ENCODE data around the gene BCAR3.
"Not testable (repeated sequence)": the region's sequence is repeated elsewhere in the genome, so short reads cannot be mapped to it uniquely, and the experiment has no call there.

The BCAR3 gene

GRCh38 chr1:93663208-93663614, 18.4 kb downstream of the BCAR3 start:
- Histone ChIP-seq H3K4me1 (ENCODE audit: control insufficient read depth in 1 of 2, insufficient read depth in 2 of 2, low read length in 2 of 2) (peaks cover 0 to 47% of the 10 kb centered on the region in 2 donors), H3K9me3 (ENCODE audit: control insufficient read depth in 1 of 2, low read length in 2 of 2) (no peaks in the 10 kb centered on the region), H3K36me3 (ENCODE audit: control insufficient read depth in 1 of 2, insufficient read depth in 2 of 2, low read length in 2 of 2) (no peaks in the 10 kb centered on the region), H3K27ac (ENCODE audit: low read length) (no peak overlapping the region), H3K27me3 (ENCODE audit: low read depth, low read length) (no peaks in the 10 kb centered on the region), H3K4me3 (ENCODE audit: low read depth in 1 of 2, low read length in 2 of 2) (no peak overlapping the region)

DNA sequence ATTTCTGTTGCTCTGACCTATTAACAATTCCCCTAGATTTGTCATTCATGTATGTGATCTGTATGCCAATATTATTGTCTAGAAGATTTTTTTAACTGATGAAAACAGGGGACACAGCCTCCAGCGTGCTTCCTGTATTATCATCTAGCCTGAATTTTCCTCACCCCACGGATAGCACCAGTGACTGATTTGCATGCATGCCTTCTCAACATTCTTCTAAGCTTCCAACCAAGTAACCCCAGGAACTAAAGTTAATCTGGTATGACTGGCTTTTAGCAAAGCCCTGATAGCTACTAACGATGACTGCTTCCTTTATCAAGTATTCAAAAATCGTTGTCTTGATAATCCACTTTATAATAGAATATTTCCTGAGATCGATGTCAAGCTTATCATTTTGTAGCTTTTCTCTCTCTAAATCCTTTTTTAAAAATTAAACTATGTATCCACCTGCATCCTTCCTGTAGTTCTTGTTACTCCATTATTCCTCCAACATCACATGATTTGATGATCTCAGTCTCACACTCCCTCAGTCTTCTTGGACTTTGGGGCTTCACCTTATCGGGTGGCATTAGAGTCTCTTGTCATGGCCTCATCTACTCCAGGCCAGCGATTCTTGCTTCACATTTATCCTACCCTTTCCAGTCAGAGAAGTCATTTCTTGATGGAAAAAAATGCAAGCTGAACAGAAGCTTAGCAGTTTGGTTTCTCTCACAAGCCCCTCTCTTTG, 19.0 kb downstream of the BCAR3 start:
- H3K4me3 ChIP-seq (ENCODE audit: low read depth in 1 of 2, low read length in 2 of 2) = no peak overlapping the region
- no peaks in the 10 kb centered on the region for H3K27me3 ChIP-seq (ENCODE audit: low read depth, low read length)
- no peak overlapping the region for H3K27ac ChIP-seq (ENCODE audit: low read length)
- no peaks in the 10 kb centered on the region for H3K9me3 ChIP-seq (ENCODE audit: control insufficient read depth in 1 of 2, low read length in 2 of 2)
- H3K36me3 ChIP-seq (ENCODE audit: control insufficient read depth in 1 of 2, insufficient read depth in 2 of 2, low read length in 2 of 2) = no peaks in the 10 kb centered on the region
- peaks cover 0 to 47% of the 10 kb centered on the region in 2 donors for H3K4me1 ChIP-seq (ENCODE audit: control insufficient read depth in 1 of 2, insufficient read depth in 2 of 2, low read length in 2 of 2)

DNA sequence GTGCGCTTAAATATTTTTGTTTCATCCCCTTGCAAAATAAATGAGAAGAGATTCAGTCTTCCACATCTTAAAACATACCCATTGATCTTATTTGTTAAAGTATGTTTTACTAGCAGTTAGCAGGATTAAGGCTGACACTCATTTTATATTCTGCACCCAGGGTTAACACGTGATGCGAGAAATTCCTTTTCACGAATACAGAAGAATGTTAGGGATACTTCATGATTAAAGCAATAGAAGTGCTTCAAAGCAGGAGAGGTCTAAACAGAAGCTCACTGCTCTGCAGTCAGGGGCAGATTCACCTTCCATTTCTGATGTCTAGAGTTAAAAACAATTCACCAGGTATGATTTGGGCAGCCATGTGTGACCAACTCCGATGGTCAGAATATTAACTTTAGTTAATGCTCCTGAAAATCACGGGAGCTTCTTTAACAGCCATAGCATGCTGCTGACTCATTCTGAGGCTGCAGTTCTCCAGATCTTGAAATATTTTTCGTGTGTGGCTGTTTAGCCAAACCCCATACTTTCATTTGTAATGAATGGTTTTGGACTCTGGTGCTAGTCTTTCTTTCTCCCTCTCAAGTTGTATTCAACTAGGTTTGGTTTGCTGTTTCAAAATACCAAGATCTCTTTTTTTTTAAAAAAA, 19.7 kb downstream of the BCAR3 start:
- Histone ChIP-seq H3K27ac (ENCODE audit: low read length) (no peak overlapping the region), H3K36me3 (ENCODE audit: control insufficient read depth in 1 of 2, insufficient read depth in 2 of 2, low read length in 2 of 2) (no peaks in the 10 kb centered on the region), H3K4me1 (ENCODE audit: control insufficient read depth in 1 of 2, insufficient read depth in 2 of 2, low read length in 2 of 2) (peaks cover 0 to 47% of the 10 kb centered on the region in 2 donors), H3K9me3 (ENCODE audit: control insufficient read depth in 1 of 2, low read length in 2 of 2) (no peaks in the 10 kb centered on the region), H3K4me3 (ENCODE audit: low read depth in 1 of 2, low read length in 2 of 2) (no peak overlapping the region), H3K27me3 (ENCODE audit: low read depth, low read length) (no peaks in the 10 kb centered on the region)

GRCh38 chr1:93661341-93661740, 20.3 kb downstream of the BCAR3 start:
- not testable (repeated sequence) for H3K27me3 ChIP-seq (ENCODE audit: low read depth, low read length); H3K9me3 ChIP-seq (ENCODE audit: control insufficient read depth in 1 of 2, low read length in 2 of 2); H3K27ac ChIP-seq (ENCODE audit: low read length); H3K36me3 ChIP-seq (ENCODE audit: control insufficient read depth in 1 of 2, insufficient read depth in 2 of 2, low read length in 2 of 2); H3K4me3 ChIP-seq (ENCODE audit: low read depth in 1 of 2, low read length in 2 of 2)
- H3K4me1 ChIP-seq (ENCODE audit: control insufficient read depth in 1 of 2, insufficient read depth in 2 of 2, low read length in 2 of 2) = peaks cover 0 to 47% of the 10 kb centered on the region in 2 donors

GRCh38 chr1:93659822-93660503, 21.7 kb downstream of the BCAR3 start:
- no peak overlapping the region for H3K27ac ChIP-seq (ENCODE audit: low read length)

GRCh38 chr1:93658188-93658587, 23.4 kb downstream of the BCAR3 start:
- no peaks in the 10 kb centered on the region for H3K36me3 ChIP-seq (ENCODE audit: control insufficient read depth in 1 of 2, insufficient read depth in 2 of 2, low read length in 2 of 2)
- no peak overlapping the region for H3K27ac ChIP-seq (ENCODE audit: low read length)
- H3K27me3 ChIP-seq (ENCODE audit: low read depth, low read length) = no peaks in the 10 kb centered on the region
- peaks cover 0 to 23% of the 10 kb centered on the region in 2 donors for H3K4me1 ChIP-seq (ENCODE audit: control insufficient read depth in 1 of 2, insufficient read depth in 2 of 2, low read length in 2 of 2)
- no peak overlapping the region for H3K4me3 ChIP-seq (ENCODE audit: low read depth in 1 of 2, low read length in 2 of 2)
- peaks cover 0 to 3% of the 10 kb centered on the region in 2 donors for H3K9me3 ChIP-seq (ENCODE audit: control insufficient read depth in 1 of 2, low read length in 2 of 2)

More at GRCh38 chr1:93659822-93660503, 21.7 kb downstream of the BCAR3 start:
- no peak overlapping the region for H3K4me3 ChIP-seq (ENCODE audit: low read depth in 1 of 2, low read length in 2 of 2)
- peaks cover 0 to 41% of the 10 kb centered on the region in 2 donors for H3K4me1 ChIP-seq (ENCODE audit: control insufficient read depth in 1 of 2, insufficient read depth in 2 of 2, low read length in 2 of 2)
- H3K27me3 ChIP-seq (ENCODE audit: low read depth, low read length) = no peaks in the 10 kb centered on the region
- H3K36me3 ChIP-seq (ENCODE audit: control insufficient read depth in 1 of 2, insufficient read depth in 2 of 2, low read length in 2 of 2) = no peaks in the 10 kb centered on the region
- no peaks in the 10 kb centered on the region for H3K9me3 ChIP-seq (ENCODE audit: control insufficient read depth in 1 of 2, low read length in 2 of 2)

DNA sequence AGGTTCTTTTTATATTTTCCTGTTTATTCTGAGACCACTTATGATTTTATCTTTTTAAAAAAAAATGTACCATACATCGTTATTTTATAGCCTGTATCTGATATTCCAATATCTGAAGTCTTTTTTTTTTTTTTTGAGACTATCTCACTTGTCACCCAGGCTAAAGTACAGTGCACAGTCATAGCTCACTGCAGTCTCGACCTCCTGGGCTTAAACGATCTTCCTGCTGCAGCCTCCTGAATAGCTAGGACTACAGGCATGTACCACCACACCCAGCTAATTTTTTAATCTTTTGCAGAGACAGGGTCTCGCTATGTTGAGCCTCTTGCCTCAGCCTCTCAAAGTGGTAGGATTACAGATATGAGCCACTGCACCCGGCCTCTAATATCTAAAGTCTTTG, 25.1 kb downstream of the BCAR3 start:
- no peaks in the 10 kb centered on the region for H3K36me3 ChIP-seq (ENCODE audit: control insufficient read depth in 1 of 2, insufficient read depth in 2 of 2, low read length in 2 of 2)
- peaks cover 0 to 3% of the 10 kb centered on the region in 2 donors for H3K9me3 ChIP-seq (ENCODE audit: control insufficient read depth in 1 of 2, low read length in 2 of 2)
- H3K4me1 ChIP-seq (ENCODE audit: control insufficient read depth in 1 of 2, insufficient read depth in 2 of 2, low read length in 2 of 2) = peaks cover 0 to 18% of the 10 kb centered on the region in 2 donors
- no peak overlapping the region for H3K4me3 ChIP-seq (ENCODE audit: low read depth in 1 of 2, low read length in 2 of 2)
- no peak overlapping the region for H3K27ac ChIP-seq (ENCODE audit: low read length)
- no peaks in the 10 kb centered on the region for H3K27me3 ChIP-seq (ENCODE audit: low read depth, low read length)

- Histone ChIP-seq H3K4me1 (ENCODE audit: control insufficient read depth in 1 of 2, insufficient read depth in 2 of 2, low read length in 2 of 2) (peaks cover 0 to 8% of the 10 kb centered on the region in 2 donors), H3K36me3 (ENCODE audit: control insufficient read depth in 1 of 2, insufficient read depth in 2 of 2, low read length in 2 of 2) (peaks cover 0 to 6% of the 10 kb centered on the region in 2 donors), H3K27me3 (ENCODE audit: low read depth, low read length) (no peaks in the 10 kb centered on the region), H3K9me3 (ENCODE audit: control insufficient read depth in 1 of 2, low read length in 2 of 2) (peaks cover 0 to 3% of the 10 kb centered on the region in 2 donors), H3K4me3 (ENCODE audit: low read depth in 1 of 2, low read length in 2 of 2) (no peak overlapping the region), H3K27ac (ENCODE audit: low read length) (no peak overlapping the region)
Observed at GRCh38 chr1:93653656-93654055, 28.0 kb downstream of the BCAR3 start.

DNA sequence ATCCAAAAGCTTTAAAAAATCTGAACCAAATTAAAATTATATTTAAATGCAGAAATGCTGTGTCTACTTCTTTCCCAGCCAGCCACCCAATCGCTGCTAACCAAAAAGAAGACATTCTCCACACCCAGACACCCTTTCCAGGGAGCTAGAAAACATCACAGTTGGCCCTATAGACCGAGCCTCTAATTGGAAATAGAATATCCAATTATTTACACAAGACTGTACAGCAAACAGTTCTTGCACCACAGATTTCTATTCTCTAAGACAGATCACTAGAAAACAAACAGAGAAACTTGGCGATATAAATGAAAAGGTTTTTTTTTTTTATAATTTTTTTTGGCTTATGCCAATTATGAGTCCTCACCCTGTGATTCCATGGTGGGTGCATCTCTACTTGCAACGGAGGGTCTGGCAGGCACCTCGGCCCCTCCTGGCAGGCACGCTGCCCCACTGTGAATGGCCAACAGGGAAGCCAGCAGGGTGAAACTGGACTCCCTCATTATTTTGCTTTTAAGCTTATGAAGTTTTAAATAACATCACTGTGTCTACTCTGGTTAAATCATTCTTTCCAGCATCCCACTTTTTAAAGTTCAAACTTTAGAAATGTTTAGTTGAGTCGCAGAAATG, 29.2 kb downstream of the BCAR3 start:
- Histone ChIP-seq H3K27ac (ENCODE audit: low read length) (no peak overlapping the region), H3K36me3 (ENCODE audit: control insufficient read depth in 1 of 2, insufficient read depth in 2 of 2, low read length in 2 of 2) (peaks cover 0 to 6% of the 10 kb centered on the region in 2 donors), H3K9me3 (ENCODE audit: control insufficient read depth in 1 of 2, low read length in 2 of 2) (peaks cover 0 to 3% of the 10 kb centered on the region in 2 donors), H3K4me3 (ENCODE audit: low read depth in 1 of 2, low read length in 2 of 2) (no peak overlapping the region), H3K27me3 (ENCODE audit: low read depth, low read length) (no peaks in the 10 kb centered on the region), H3K4me1 (ENCODE audit: control insufficient read depth in 1 of 2, insufficient read depth in 2 of 2, low read length in 2 of 2) (peaks cover 0 to 8% of the 10 kb centered on the region in 2 donors)

GRCh38 chr1:93651695-93652094, 29.9 kb downstream of the BCAR3 start:
- Histone ChIP-seq H3K4me1 (ENCODE audit: control insufficient read depth in 1 of 2, insufficient read depth in 2 of 2, low read length in 2 of 2) (peaks cover 0 to 8% of the 10 kb centered on the region in 2 donors), H3K36me3 (ENCODE audit: control insufficient read depth in 1 of 2, insufficient read depth in 2 of 2, low read length in 2 of 2) (peaks cover 0 to 6% of the 10 kb centered on the region in 2 donors), H3K4me3 (ENCODE audit: low read depth in 1 of 2, low read length in 2 of 2) (no peak overlapping the region), H3K27ac (ENCODE audit: low read length) (no peak overlapping the region), H3K9me3 (ENCODE audit: control insufficient read depth in 1 of 2, low read length in 2 of 2) (peaks cover 0 to 3% of the 10 kb centered on the region in 2 donors), H3K27me3 (ENCODE audit: low read depth, low read length) (no peaks in the 10 kb centered on the region)

GRCh38 chr1:93650159-93650558, 31.5 kb downstream of the BCAR3 start:
- not testable (repeated sequence) for H3K27me3 ChIP-seq (ENCODE audit: low read depth, low read length); H3K4me3 ChIP-seq (ENCODE audit: low read depth in 1 of 2, low read length in 2 of 2); H3K9me3 ChIP-seq (ENCODE audit: control insufficient read depth in 1 of 2, low read length in 2 of 2); H3K4me1 ChIP-seq (ENCODE audit: control insufficient read depth in 1 of 2, insufficient read depth in 2 of 2, low read length in 2 of 2); H3K27ac ChIP-seq (ENCODE audit: low read length); H3K36me3 ChIP-seq (ENCODE audit: control insufficient read depth in 1 of 2, insufficient read depth in 2 of 2, low read length in 2 of 2)

Measured in muscle layer of duodenum (tissue), 2 donors.